A549 (cell line): ENCODE measurements around the gene LYZL2. TPM values are rescaled to one million over a fixed set of nuclear protein-coding genes. Genes with fewer than 3 reads are reported as not detected.
"Not testable (repeated sequence)": the region's sequence is repeated elsewhere in the genome, so short reads cannot be mapped to it uniquely, and the experiment has no call there.

Source experiments
- ATAC-seq, 2 experiments: fragments of 200-7000 bp in 1 of 2; fragments of >200 bp in 1 of 2; cut with Nextera tagmentation in 1 of 2; cut with Tn5 transposase in 1 of 2; 3 replicates each; pipeline versions ENCODE4 v1.8.0 to v1.9.1; 2018 to 2020; ENCODE audit warnings: mild to moderate bottlenecking in 1 of 2, moderate library complexity in 1 of 2
- CTCF ChIA-PET: fragments of 300-600 bp; sonication (Branson Sonifier 250); formaldehyde crosslinking; extraction: SDS; loops from one replicate; lab custom pipeline; 2021; ENCODE audit warnings: antibody characterized with exemption, inconsistent platforms; lab: Yijun Ruan, JAX
- POLR2A ChIA-PET: fragments of 350-600 bp; formaldehyde crosslinking; extraction: SDS; loops from one replicate; lab custom pipeline; 2021; ENCODE audit warnings: antibody characterized with exemption, inconsistent platforms; lab: Yijun Ruan, JAX
- DNase-seq, 2 experiments: peaks; one replicate each; pipeline versions ENCODE4 v3.0.0 to v3.0.0-alpha.2; 2011 to 2016; ENCODE audit warnings: low read depth in 1 of 2, low spot score in 1 of 2
- FAIRE-seq: peaks from 2 replicates; lab custom pipeline; 2011; peaks lifted over from hg19 to GRCh38; lab: Jason Lieb, UNC
- H3K27ac ChIP-seq, 2 experiments: fragments of >200 bp; sonication (Bioruptor Twin); formaldehyde crosslinking; 3 replicates each; pipeline ENCODE4 v1.5.1; 2016 to 2017
- H3K4me1 ChIP-seq: fragments of >200 bp; sonication (Bioruptor Twin); formaldehyde crosslinking; 3 replicates; pipeline ENCODE4 v1.6.1; 2016
- H3K4me2 ChIP-seq: fragments of >200 bp; sonication (Bioruptor Twin); formaldehyde crosslinking; 3 replicates; pipeline ENCODE4 v1.6.1; 2016
- H3K4me3 ChIP-seq: fragments of >200 bp; sonication (Bioruptor Twin); formaldehyde crosslinking; 3 replicates; pipeline ENCODE4 v1.5.1; 2016
- H3K9me3 ChIP-seq: fragments of >200 bp; sonication (Bioruptor Twin); formaldehyde crosslinking; 3 replicates; pipeline ENCODE4 v1.6.1; 2016
- CBX8 ChIP-seq: fragments of 200-600 bp; sonication (generic); IDR thresholded peaks from 2 replicates; pipeline ENCODE4 v1.6.1; 2016
- CEBPB ChIP-seq, 2 experiments: fragments of >200 bp in 1 of 2; sonication (Bioruptor Twin) in 1 of 2; formaldehyde crosslinking in 1 of 2; IDR thresholded peaks; 2 replicates each; pipeline ENCODE4 v1.6.1; 2012 to 2016
- CHD2 ChIP-seq: fragments of 150-350 bp; IDR thresholded peaks from 2 replicates; pipeline ENCODE4 v1.6.1; 2014; ENCODE audit warnings: low read length; ENCODE audit not compliant: partially characterized antibody
- EHMT2 ChIP-seq: fragments of 200-600 bp; sonication (generic); IDR thresholded peaks from 2 replicates; pipeline ENCODE4 v1.6.1; 2016; ENCODE audit warnings: antibody characterized with exemption, low read depth, mild to moderate bottlenecking, moderate library complexity
- ESRRA ChIP-seq: fragments of 150-350 bp; IDR thresholded peaks from 2 replicates; pipeline ENCODE4 v1.6.1; 2014; ENCODE audit warnings: mild to moderate bottlenecking, low read length, borderline replicate concordance
- FOSL2 ChIP-seq, 2 experiments: fragments of 450-650 bp in 1 of 2; fragments of >200 bp in 1 of 2; sonication (Bioruptor Twin) in 1 of 2; formaldehyde crosslinking; IDR thresholded peaks; 2 replicates each; pipeline versions ENCODE4 v1.5.0 to v1.6.1; 2016 to 2020; ENCODE audit warnings: mild to moderate bottlenecking in 1 of 2, moderate library complexity in 1 of 2
- FOXS1 ChIP-seq: fragments of 250-450 bp; sonication (Bioruptor Pico); IDR thresholded peaks from 2 replicates; pipeline ENCODE4 v1.5.0; 2020; ENCODE audit warnings: mild to moderate bottlenecking, moderate library complexity
- HDAC2 ChIP-seq: fragments of 200-600 bp; sonication (generic); IDR thresholded peaks from 2 replicates; pipeline ENCODE4 v1.6.1; 2016
- HMGXB4 ChIP-seq: fragments of 250-450 bp; sonication (Bioruptor Pico); IDR thresholded peaks from 2 replicates; pipeline ENCODE4 v1.5.0; 2021; ENCODE audit warnings: mild to moderate bottlenecking, moderate library complexity, borderline replicate concordance
- HOXB5 ChIP-seq: fragments of 250-450 bp; sonication (Bioruptor Pico); IDR thresholded peaks from 2 replicates; pipeline ENCODE4 v1.5.0; 2020; ENCODE audit warnings: mild to moderate bottlenecking, moderate library complexity
- JUNB ChIP-seq: fragments of >200 bp; sonication (Bioruptor Twin); formaldehyde crosslinking; IDR thresholded peaks from 2 replicates; pipeline ENCODE4 v1.6.1; 2016
- MAFK ChIP-seq: fragments of 450-650 bp; IDR thresholded peaks from 2 replicates; pipeline ENCODE4 v1.6.1; 2014; ENCODE audit not compliant: partially characterized antibody
- MYC ChIP-seq: IDR thresholded peaks from 2 replicates; pipeline ENCODE4 v1.6.1; 2012; ENCODE audit warnings: mild to moderate bottlenecking, inconsistent platforms, low read length, improper control_type of control experiment, borderline replicate concordance
- NFE2L2 ChIP-seq: fragments of 150-350 bp; conservative IDR thresholded peaks from 2 replicates; pipeline ENCODE4 v1.6.1; 2014; ENCODE audit warnings: low read length
- NPAS2 ChIP-seq: fragments of 250-450 bp; sonication (Bioruptor Pico); IDR thresholded peaks from 2 replicates; pipeline ENCODE4 v1.8.0; 2022; ENCODE audit warnings: mild to moderate bottlenecking, moderate library complexity, borderline replicate concordance
- NR3C1 ChIP-seq: fragments of >200 bp; sonication (Bioruptor Twin); formaldehyde crosslinking; IDR thresholded peaks from 3 replicates; pipeline ENCODE4 v1.6.1; 2017
- REST ChIP-seq: fragments of 200-600 bp; sonication (generic); IDR thresholded peaks from 2 replicates; pipeline ENCODE4 v1.6.1; 2016; ENCODE audit warnings: antibody characterized with exemption, mild to moderate bottlenecking, moderate library complexity
- RFX5 ChIP-seq: fragments of 450-650 bp; IDR thresholded peaks from 2 replicates; pipeline ENCODE4 v1.7.1; 2014; ENCODE audit warnings: antibody characterized with exemption, mild to moderate bottlenecking, moderate library complexity
- RNF2 ChIP-seq: fragments of 200-600 bp; sonication (generic); IDR thresholded peaks from 2 replicates; pipeline ENCODE4 v1.6.1; 2016; ENCODE audit warnings: low read depth, mild to moderate bottlenecking, antibody characterized with exemption, moderate library complexity, borderline replicate concordance
- ZC3H11A ChIP-seq: fragments of 450-650 bp; IDR thresholded peaks from 2 replicates; pipeline ENCODE4 v1.6.1; 2014; ENCODE audit warnings: antibody characterized with exemption, mild to moderate bottlenecking
- WGBS: methylation state at CpG from one replicate; pipeline ENCODE4 v1.1.6; 2017; ENCODE audit errors: missing lambda C conversion rate; 5-methylcytosine and 5-hydroxymethylcytosine counted together
- polyA plus RNA-seq, 4 experiments: library from polyadenylated mRNA; depleted of rRNA in 3 of 4; stranded (reverse); fragments of >200 nt; fragmentation: RNase III in 1 of 4; extraction: RNeasy Plus Mini Kit Qiagen cat#74134 plus additional on column Dnase treatment in 1 of 4; gene quantifications; 2 replicates in 3 of 4; 3 replicates in 1 of 4; pipeline ENCODE4 v1.2.3, GENCODE V29; 2011 to 2017

LYZL2 gene
- polyA plus RNA-seq, 2 of the 4 experiments (the other 2 are of a cell fraction): not detected

GRCh38 chr10:30656233-30656632 lies 26.7 kb upstream of the LYZL2 start:
- Histone ChIP-seq H3K9me3 (no peaks in the 10 kb centered on the region), H3K4me3 (no peak overlapping the region), H3K4me2 (no peak overlapping the region), H3K27ac (no peak overlapping the region), H3K4me1 (no peaks in the 10 kb centered on the region)
- POLR2A ChIA-PET: no interaction called here
- 80% methylated on average over 5 of the region's 5 CpGs for WGBS
- ATAC-seq (no peak), FAIRE-seq (no peak), DNase-seq (no peak)
- no peak for TF ChIP-seq FOSL2 (IDR thresholded peaks at IDR 0.05)
- no peak for TF ChIP-seq FOSL2 (CRISPR knock-in tag; IDR thresholded peaks at IDR 0.05)
- TF ChIP-seq NFE2L2: no peak
- TF ChIP-seq EHMT2: no peak
- no peak for TF ChIP-seq NR3C1
- no peak for TF ChIP-seq RNF2
- no peak for TF ChIP-seq HOXB5
- TF ChIP-seq HDAC2: no peak
- TF ChIP-seq ZC3H11A: no peak
- TF ChIP-seq JUNB: no peak
- no peak for TF ChIP-seq CHD2
- TF ChIP-seq REST: no peak
- TF ChIP-seq NPAS2 (CRISPR knock-in tag): no peak
- no peak for TF ChIP-seq MAFK
- TF ChIP-seq ESRRA: no peak
- TF ChIP-seq MYC: no peak
- TF ChIP-seq FOXS1: no peak
- TF ChIP-seq HMGXB4 (CRISPR knock-in tag): no peak
- TF ChIP-seq CEBPB (IDR thresholded peaks at IDR 0.05): no peak
- no peak for TF ChIP-seq CBX8
- TF ChIP-seq RFX5: no peak
- CTCF ChIA-PET: interaction anchor here (0.6 to 3.1 kb wide), 3 partner anchors 15 to 25 kb away, joined by 3 to 26 read pairs (median 4); no protein-coding TSS in a partner anchor

- H3K4me2 ChIP-seq, POLR2A ChIA-PET, H3K4me1 ChIP-seq, H3K27ac ChIP-seq, H3K4me3 ChIP-seq, H3K9me3 ChIP-seq, DNase-seq, FAIRE-seq, ATAC-seq: not testable (repeated sequence)
- WGBS: 65% methylated on average over 8 of the region's 8 CpGs
- CTCF ChIA-PET: interaction anchor here (0.9 to 3.1 kb wide), 4 partner anchors 10 to 16 kb away, joined by 3 to 26 read pairs (median 6); no protein-coding TSS in a partner anchor
Observed at GRCh38 chr10:30655001-30655400, 25.4 kb upstream of the LYZL2 start.
